ENCODE data around the gene PRSS35.

- TF ChIP-seq POLR2AphosphoS5 (IDR thresholded peaks at IDR 0.05; ENCODE audit: low read depth, low read length) (no peak), TAF1 (IDR thresholded peaks at IDR 0.05; ENCODE audit: borderline replicate concordance, low read depth, low read length) (no peak), POLR2A (IDR thresholded peaks at IDR 0.05; ENCODE audit: low read depth, low read length) (no peak)
These were observed 1.5 kb upstream of the PRSS35 start for GRCh38 chr6:83510791-83511190.
